Panc1 (cell line): ENCODE data around the gene TTC9C. TPM values are rescaled to one million over a fixed set of nuclear protein-coding genes. Genes with fewer than 3 reads are reported as not detected.

ENCODE experiments used
- ATAC-seq: fragments of 200-7000 bp; cut with Tn5 transposase; 2 replicates; pipeline ENCODE4 v1.9.1; 2020; ENCODE audit warnings: mild to moderate bottlenecking, moderate library complexity
- BruUV-seq: library from RNA; stranded (reverse); fragments of 400-500 nt; replicated peaks from 2 replicates; lab custom pipeline; 2021; lab: Mats Ljungman, UMichigan
- CTCF ChIA-PET: fragments of 300-600 bp; sonication (Branson Sonifier 250); formaldehyde crosslinking; loops from one replicate; lab custom pipeline; 2022; ENCODE audit warnings: antibody characterized with exemption; lab: Charles Lee
- POLR2A ChIA-PET: fragments of 300-600 bp; sonication (Branson Sonifier 250); formaldehyde crosslinking; loops from one replicate; lab custom pipeline; 2022; ENCODE audit warnings: antibody characterized with exemption; lab: Charles Lee
- DNase-seq: peaks from one replicate; pipeline ENCODE4 v3.0.0-alpha.2; 2010; ENCODE audit warnings: low read depth, low spot score
- H3K27ac ChIP-seq: 2 replicates; pipeline ENCODE4 v1.5.1; 2011; ENCODE audit warnings: mild to moderate bottlenecking, low read length, inconsistent platforms
- H3K27me3 ChIP-seq: fragments of 200-500 bp; sonication (Bioruptor generic); 2 replicates; pipeline ENCODE4 v1.6.0; 2014; ENCODE audit warnings: low read length, inconsistent platforms; ENCODE audit not compliant: control insufficient read depth, insufficient read depth
- H3K36me3 ChIP-seq: fragments of 200-500 bp; sonication (Bioruptor generic); 2 replicates; pipeline ENCODE4 v1.5.1; 2014; ENCODE audit warnings: inconsistent platforms, mild to moderate bottlenecking, low read length, moderate library complexity; ENCODE audit not compliant: control insufficient read depth, insufficient read depth
- H3K4me1 ChIP-seq: 2 replicates; pipeline ENCODE4 v1.5.1; 2011; ENCODE audit warnings: inconsistent platforms, mild to moderate bottlenecking, low read length, moderate library complexity; ENCODE audit not compliant: control insufficient read depth, insufficient read depth
- H3K4me3 ChIP-seq, 2 experiments: 2 replicates each; pipeline ENCODE4 v1.5.1; 2011 to 2012; ENCODE audit warnings: low read depth in 2 of 2, low read length in 2 of 2, mild to moderate bottlenecking in 2 of 2, inconsistent platforms in 1 of 2, moderate library complexity in 1 of 2
- H3K9me3 ChIP-seq: fragments of 200-500 bp; sonication (Bioruptor generic); 2 replicates; pipeline ENCODE4 v1.5.1; 2014; ENCODE audit warnings: low read depth, mild to moderate bottlenecking, inconsistent platforms, low read length, moderate library complexity; ENCODE audit not compliant: control insufficient read depth, insufficient read depth
- POLR2AphosphoS5 ChIP-seq: IDR thresholded peaks from 2 replicates; pipeline ENCODE4 v1.6.1; 2012; ENCODE audit warnings: mild to moderate bottlenecking, low read depth, low read length, moderate library complexity
- SIN3A ChIP-seq: IDR thresholded peaks from 2 replicates; pipeline ENCODE4 v1.6.1; 2012; ENCODE audit warnings: low read depth, mild to moderate bottlenecking, low read length, moderate library complexity, borderline replicate concordance; ENCODE audit not compliant: insufficient read depth
- TCF7L2 ChIP-seq: IDR thresholded peaks from 2 replicates; pipeline ENCODE4 v1.6.1; 2011; ENCODE audit warnings: mild to moderate bottlenecking, low read depth, low read length, inconsistent platforms
- in situ Hi-C: cut with HindIII; loops from 2 replicates; pipeline ENCODE4 v1.10.0; 2016; ENCODE audit warnings: low sequenced_read_pairs, low pct_unique_long_range_greater_than_20kb
- intact Hi-C: fragments of 100-400 bp; cut with micrococcal nuclease; formaldehyde crosslinking; loops from one replicate; pipeline ENCODE4 v1.10.0; 2022; ENCODE audit not compliant: unreplicated experiment
- total RNA-seq: library from RNA; stranded (reverse); gene quantifications from one replicate; pipeline ENCODE4 v1.2.1, GENCODE V29; 2021; ENCODE audit not compliant: unreplicated experiment
- TF ChIP-seq, protein P1 (sequence below), 2 experiments: IDR thresholded peaks; 2 replicates each; pipeline ENCODE4 v1.6.1; 2011 to 2012; ENCODE audit warnings: low read depth in 2 of 2, control low read depth in 1 of 2, low read length in 1 of 2, mild to moderate bottlenecking in 1 of 2, moderate library complexity in 1 of 2; ENCODE audit not compliant: insufficient read depth in 1 of 2
- TF ChIP-seq, protein P2 (sequence below): fragments of 450-650 bp; IDR thresholded peaks from 2 replicates; pipeline ENCODE4 v1.5.1; 2017; ENCODE audit warnings: mild to moderate bottlenecking

Gene TTC9C
- total RNA-seq, 1 experiment from 2014 or later: 39.4 TPM

DNA sequence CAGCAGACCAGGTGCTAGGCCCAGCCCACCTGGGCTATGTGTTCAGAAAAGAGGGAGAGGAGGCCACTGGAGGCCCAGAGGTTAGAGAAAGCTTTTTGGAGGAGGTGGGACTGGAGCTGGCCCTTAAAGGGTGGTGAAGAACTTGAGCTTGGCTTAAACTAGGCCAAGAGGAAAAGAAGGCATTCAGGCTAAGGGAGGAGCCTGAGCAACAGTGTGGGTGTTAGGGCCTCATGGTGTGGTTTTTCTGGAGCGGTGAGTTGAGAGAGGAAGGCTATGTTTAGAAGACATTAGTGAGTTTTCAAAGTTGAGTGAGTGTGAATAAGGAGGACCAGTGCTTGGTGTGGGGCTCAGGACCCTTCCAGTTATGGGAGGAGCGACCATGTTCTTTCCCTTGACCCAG lies 49.1 kb downstream of the TTC9C start:
- Histone ChIP-seq H3K27me3 (no peaks in the 10 kb centered on the region), H3K4me1 (no peaks in the 10 kb centered on the region), H3K9me3 (no peaks in the 10 kb centered on the region), H3K27ac (no peak overlapping the region), H3K36me3 (no peaks in the 10 kb centered on the region), H3K4me3 (no peak overlapping the region)
- ChIA-PET POLR2A (interaction anchor here (0.6 kb wide), 1 partner anchor 84 kb away, joined by 10 read pairs; no protein-coding TSS in a partner anchor), CTCF (interaction anchor here (0.7 kb wide), 1 partner anchor 185 kb away, joined by 3 read pairs; no protein-coding TSS in a partner anchor)
- TF ChIP-seq SIN3A (no peak), TCF7L2 (no peak), POLR2AphosphoS5 (no peak)
- TF ChIP-seq, protein P1, sequence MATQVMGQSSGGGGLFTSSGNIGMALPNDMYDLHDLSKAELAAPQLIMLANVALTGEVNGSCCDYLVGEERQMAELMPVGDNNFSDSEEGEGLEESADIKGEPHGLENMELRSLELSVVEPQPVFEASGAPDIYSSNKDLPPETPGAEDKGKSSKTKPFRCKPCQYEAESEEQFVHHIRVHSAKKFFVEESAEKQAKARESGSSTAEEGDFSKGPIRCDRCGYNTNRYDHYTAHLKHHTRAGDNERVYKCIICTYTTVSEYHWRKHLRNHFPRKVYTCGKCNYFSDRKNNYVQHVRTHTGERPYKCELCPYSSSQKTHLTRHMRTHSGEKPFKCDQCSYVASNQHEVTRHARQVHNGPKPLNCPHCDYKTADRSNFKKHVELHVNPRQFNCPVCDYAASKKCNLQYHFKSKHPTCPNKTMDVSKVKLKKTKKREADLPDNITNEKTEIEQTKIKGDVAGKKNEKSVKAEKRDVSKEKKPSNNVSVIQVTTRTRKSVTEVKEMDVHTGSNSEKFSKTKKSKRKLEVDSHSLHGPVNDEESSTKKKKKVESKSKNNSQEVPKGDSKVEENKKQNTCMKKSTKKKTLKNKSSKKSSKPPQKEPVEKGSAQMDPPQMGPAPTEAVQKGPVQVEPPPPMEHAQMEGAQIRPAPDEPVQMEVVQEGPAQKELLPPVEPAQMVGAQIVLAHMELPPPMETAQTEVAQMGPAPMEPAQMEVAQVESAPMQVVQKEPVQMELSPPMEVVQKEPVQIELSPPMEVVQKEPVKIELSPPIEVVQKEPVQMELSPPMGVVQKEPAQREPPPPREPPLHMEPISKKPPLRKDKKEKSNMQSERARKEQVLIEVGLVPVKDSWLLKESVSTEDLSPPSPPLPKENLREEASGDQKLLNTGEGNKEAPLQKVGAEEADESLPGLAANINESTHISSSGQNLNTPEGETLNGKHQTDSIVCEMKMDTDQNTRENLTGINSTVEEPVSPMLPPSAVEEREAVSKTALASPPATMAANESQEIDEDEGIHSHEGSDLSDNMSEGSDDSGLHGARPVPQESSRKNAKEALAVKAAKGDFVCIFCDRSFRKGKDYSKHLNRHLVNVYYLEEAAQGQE (IDR thresholded peaks at IDR 0.05; ENCODE audit: insufficient read depth in 1 of 2, low read depth in 2 of 2, low read length in 1 of 2): no peak
- TF ChIP-seq, protein P2, sequence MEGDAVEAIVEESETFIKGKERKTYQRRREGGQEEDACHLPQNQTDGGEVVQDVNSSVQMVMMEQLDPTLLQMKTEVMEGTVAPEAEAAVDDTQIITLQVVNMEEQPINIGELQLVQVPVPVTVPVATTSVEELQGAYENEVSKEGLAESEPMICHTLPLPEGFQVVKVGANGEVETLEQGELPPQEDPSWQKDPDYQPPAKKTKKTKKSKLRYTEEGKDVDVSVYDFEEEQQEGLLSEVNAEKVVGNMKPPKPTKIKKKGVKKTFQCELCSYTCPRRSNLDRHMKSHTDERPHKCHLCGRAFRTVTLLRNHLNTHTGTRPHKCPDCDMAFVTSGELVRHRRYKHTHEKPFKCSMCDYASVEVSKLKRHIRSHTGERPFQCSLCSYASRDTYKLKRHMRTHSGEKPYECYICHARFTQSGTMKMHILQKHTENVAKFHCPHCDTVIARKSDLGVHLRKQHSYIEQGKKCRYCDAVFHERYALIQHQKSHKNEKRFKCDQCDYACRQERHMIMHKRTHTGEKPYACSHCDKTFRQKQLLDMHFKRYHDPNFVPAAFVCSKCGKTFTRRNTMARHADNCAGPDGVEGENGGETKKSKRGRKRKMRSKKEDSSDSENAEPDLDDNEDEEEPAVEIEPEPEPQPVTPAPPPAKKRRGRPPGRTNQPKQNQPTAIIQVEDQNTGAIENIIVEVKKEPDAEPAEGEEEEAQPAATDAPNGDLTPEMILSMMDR: no peak
- intact Hi-C loops (no loop called here), in situ Hi-C loops (no loop called here)
- DNase-seq: no peak
- ATAC-seq: no peak
- BruUV-seq: no TSS peak

DNA sequence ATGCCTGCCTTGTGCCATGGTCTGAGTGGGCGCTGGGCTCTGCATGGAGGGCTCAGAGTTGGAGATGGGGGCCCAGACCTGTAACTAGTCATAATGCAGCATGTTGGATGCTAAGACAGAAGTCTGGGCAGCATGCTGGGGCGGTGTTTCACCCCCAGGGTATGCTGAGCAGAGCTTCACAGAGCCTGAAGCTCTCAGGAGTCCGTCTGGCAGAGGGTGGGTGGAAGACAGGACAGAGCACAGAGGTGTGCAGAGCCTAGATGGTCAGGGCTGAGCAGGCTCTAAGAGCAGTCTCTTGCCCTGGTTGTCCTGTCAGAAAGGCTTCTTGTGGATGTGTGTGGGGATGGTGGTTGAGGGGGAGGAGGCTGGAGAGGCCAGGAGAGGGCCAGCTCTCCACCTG lies 50.2 kb downstream of the TTC9C start:
- DNase-seq: no peak
- H3K27me3 ChIP-seq: no peaks in the 10 kb centered on the region
- BruUV-seq: no TSS peak
- ChIA-PET POLR2A (no interaction called here), CTCF (no interaction called here)
- H3K27ac ChIP-seq: no peak overlapping the region
- H3K9me3 ChIP-seq: no peaks in the 10 kb centered on the region
- in situ Hi-C loops (no loop called here), intact Hi-C loops (no loop called here)
- H3K4me1 ChIP-seq: no peaks in the 10 kb centered on the region
- no peaks in the 10 kb centered on the region for H3K36me3 ChIP-seq
- ATAC-seq: peak; percentile 42
- no peak for TF ChIP-seq TCF7L2
- TF ChIP-seq, protein P2: no peak
- TF ChIP-seq SIN3A: no peak
- TF ChIP-seq, protein P1 (IDR thresholded peaks at IDR 0.05; ENCODE audit: insufficient read depth in 1 of 2, low read depth in 2 of 2, low read length in 1 of 2): no peak
- TF ChIP-seq POLR2AphosphoS5: no peak
- H3K4me3 ChIP-seq: no peak overlapping the region
